ENCODE measurements around the gene MYO15A. TPM values are rescaled to one million over a fixed set of nuclear protein-coding genes. Genes with fewer than 3 reads are reported as not detected.

Gene MYO15A
- total RNA-seq, 1 experiment from 2014 or later, result 0.36 TPM

DNA sequence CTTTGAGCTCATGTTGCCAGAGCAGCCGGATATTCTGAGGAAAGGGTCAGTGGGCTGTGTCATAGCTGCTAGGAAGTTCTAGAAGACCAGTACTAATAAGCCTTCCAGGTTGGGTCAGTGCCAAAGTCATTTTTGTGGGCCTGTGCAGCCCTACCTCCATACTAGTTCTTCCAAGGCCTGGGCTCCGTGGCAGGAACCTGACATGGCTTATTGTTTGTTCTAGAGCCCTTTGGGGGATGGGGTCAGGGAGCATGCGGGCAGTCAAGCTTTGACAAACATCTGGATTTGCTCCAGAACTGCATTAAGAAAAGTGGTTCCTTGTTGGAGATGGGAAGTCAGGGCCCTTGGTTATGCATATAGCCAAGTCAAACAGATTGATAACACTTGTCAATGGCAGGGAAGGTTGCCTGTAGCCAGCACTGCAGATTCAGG lies 82.7 kb downstream of the MYO15A start:
- H3K36me3 ChIP-seq (ENCODE audit: control insufficient read depth, insufficient read depth, low read length), result peaks cover 14% of the 10 kb centered on the region
- in situ Hi-C loops (cut with HindIII; ENCODE audit: low pct_unique_long_range_greater_than_20kb, low sequenced_read_pairs) (no loop called here), intact Hi-C loops (cut with micrococcal nuclease; ENCODE audit: unreplicated experiment) (no loop called here)
- ATAC-seq (no peak), DNase-seq (ENCODE audit: low read depth, low spot score) (no peak)
- ChIA-PET CTCF (no interaction called here), POLR2A (no interaction called here)
- H3K27ac ChIP-seq (ENCODE audit: low read length), result no peak overlapping the region
- peaks cover 34% of the 10 kb centered on the region for H3K4me1 ChIP-seq (ENCODE audit: control insufficient read depth, insufficient read depth, low read length)
- TF ChIP-seq POLR2AphosphoS5 (IDR thresholded peaks at IDR 0.05; ENCODE audit: low read depth, low read length) (no peak), TCF7L2 (IDR thresholded peaks at IDR 0.05; ENCODE audit: low read depth, low read length) (no peak), SIN3A (IDR thresholded peaks at IDR 0.05; ENCODE audit: borderline replicate concordance, insufficient read depth, low read depth, low read length) (no peak), REST (IDR thresholded peaks at IDR 0.05; ENCODE audit: insufficient read depth in 1 of 2, low read depth in 2 of 2, low read length in 1 of 2) (no peak)
- TF ChIP-seq, protein P1, sequence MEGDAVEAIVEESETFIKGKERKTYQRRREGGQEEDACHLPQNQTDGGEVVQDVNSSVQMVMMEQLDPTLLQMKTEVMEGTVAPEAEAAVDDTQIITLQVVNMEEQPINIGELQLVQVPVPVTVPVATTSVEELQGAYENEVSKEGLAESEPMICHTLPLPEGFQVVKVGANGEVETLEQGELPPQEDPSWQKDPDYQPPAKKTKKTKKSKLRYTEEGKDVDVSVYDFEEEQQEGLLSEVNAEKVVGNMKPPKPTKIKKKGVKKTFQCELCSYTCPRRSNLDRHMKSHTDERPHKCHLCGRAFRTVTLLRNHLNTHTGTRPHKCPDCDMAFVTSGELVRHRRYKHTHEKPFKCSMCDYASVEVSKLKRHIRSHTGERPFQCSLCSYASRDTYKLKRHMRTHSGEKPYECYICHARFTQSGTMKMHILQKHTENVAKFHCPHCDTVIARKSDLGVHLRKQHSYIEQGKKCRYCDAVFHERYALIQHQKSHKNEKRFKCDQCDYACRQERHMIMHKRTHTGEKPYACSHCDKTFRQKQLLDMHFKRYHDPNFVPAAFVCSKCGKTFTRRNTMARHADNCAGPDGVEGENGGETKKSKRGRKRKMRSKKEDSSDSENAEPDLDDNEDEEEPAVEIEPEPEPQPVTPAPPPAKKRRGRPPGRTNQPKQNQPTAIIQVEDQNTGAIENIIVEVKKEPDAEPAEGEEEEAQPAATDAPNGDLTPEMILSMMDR (IDR thresholded peaks at IDR 0.05), result no peak
- no peak overlapping the region for H3K4me3 ChIP-seq (ENCODE audit: low read depth in 2 of 2, low read length in 2 of 2)
- H3K27me3 ChIP-seq (ENCODE audit: control insufficient read depth, insufficient read depth, low read length), result no peaks in the 10 kb centered on the region
- no peaks in the 10 kb centered on the region for H3K9me3 ChIP-seq (ENCODE audit: control insufficient read depth, insufficient read depth, low read depth, low read length)
- BruUV-seq (replicated peaks), result no TSS peak

DNA sequence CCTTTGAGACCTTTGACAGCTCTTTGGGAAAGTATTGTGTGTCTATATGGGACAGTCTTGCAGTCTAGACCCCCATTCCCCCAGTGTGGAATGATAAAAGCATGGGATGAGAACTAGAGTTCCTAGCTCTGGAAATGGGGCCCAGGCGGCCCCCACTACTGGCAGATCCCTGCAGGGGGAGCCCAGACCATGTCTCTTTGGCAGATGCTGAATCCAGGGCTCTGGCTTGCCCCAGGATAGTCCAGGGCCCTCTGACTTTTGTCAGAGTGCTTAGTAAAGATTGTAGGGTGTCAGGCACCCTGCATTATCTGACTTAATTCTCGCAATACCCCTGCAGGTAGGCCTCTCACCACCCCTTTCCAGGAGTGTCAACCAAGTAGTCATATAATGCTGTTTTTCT lies 83.4 kb downstream of the MYO15A start:
- BruUV-seq (replicated peaks), result no TSS peak
- DNase-seq (ENCODE audit: low read depth, low spot score) (no peak), ATAC-seq (peak; percentile 39; the same call in 1 of the 2 replicates)
- Histone ChIP-seq H3K27ac (ENCODE audit: low read length) (no peak overlapping the region), H3K36me3 (ENCODE audit: control insufficient read depth, insufficient read depth, low read length) (peaks cover 19% of the 10 kb centered on the region), H3K27me3 (ENCODE audit: control insufficient read depth, insufficient read depth, low read length) (no peaks in the 10 kb centered on the region), H3K4me1 (ENCODE audit: control insufficient read depth, insufficient read depth, low read length) (peaks cover 29% of the 10 kb centered on the region), H3K4me3 (ENCODE audit: low read depth in 2 of 2, low read length in 2 of 2) (no peak overlapping the region), H3K9me3 (ENCODE audit: control insufficient read depth, insufficient read depth, low read depth, low read length) (no peaks in the 10 kb centered on the region)
- CTCF ChIA-PET, result interaction anchor here (0.5 kb wide), 1 partner anchor 21 kb away, joined by 3 read pairs; no protein-coding TSS in a partner anchor
- intact Hi-C loops (cut with micrococcal nuclease; ENCODE audit: unreplicated experiment), result no loop called here
- TF ChIP-seq, protein P1 (IDR thresholded peaks at IDR 0.05), result peak; percentile 55; the same call in 1 of the 2 replicates
- no peak for TF ChIP-seq REST (IDR thresholded peaks at IDR 0.05; ENCODE audit: insufficient read depth in 1 of 2, low read depth in 2 of 2, low read length in 1 of 2)
- POLR2A ChIA-PET, result no interaction called here
- in situ Hi-C loops (cut with HindIII; ENCODE audit: low pct_unique_long_range_greater_than_20kb, low sequenced_read_pairs), result no loop called here

Data from Panc1 (cell line).